SHP77 (cell line): ENCODE data around the gene ARHGAP15.

Source experiments
- DNase-seq, 2 experiments: peaks; one replicate each; lab custom pipeline; 2025; lab: John Stamatoyannopoulos, UW

ARHGAP15 gene

GRCh38 chr2:143482771-143483170 is 353.6 kb downstream of the ARHGAP15 start:
- DNase-seq = no peak

- no peak for DNase-seq
These were observed 357.8 kb downstream of the ARHGAP15 start for GRCh38 chr2:143486976-143487375.

- DNase-seq = no peak
These were observed 359.9 kb downstream of the ARHGAP15 start for GRCh38 chr2:143489145-143489544.

GRCh38 chr2:143491131-143491530 is 361.9 kb downstream of the ARHGAP15 start:
- DNase-seq = no peak

- DNase-seq = no peak
These were observed 364.1 kb downstream of the ARHGAP15 start for GRCh38 chr2:143493339-143493738.

GRCh38 chr2:143497726-143498125 is 368.5 kb downstream of the ARHGAP15 start:
- no peak for DNase-seq

GRCh38 chr2:143498496-143498895 is 369.3 kb downstream of the ARHGAP15 start:
- no peak for DNase-seq

- DNase-seq = no peak
These were observed 369.8 kb downstream of the ARHGAP15 start for GRCh38 chr2:143499061-143499460.

- DNase-seq = no peak
These were observed 372.0 kb downstream of the ARHGAP15 start for GRCh38 chr2:143501106-143501676.

GRCh38 chr2:143503280-143503679 is 374.1 kb downstream of the ARHGAP15 start:
- no peak for DNase-seq

GRCh38 chr2:143504397-143504796 is 375.2 kb downstream of the ARHGAP15 start:
- no peak for DNase-seq

- no peak for DNase-seq
These were observed 376.3 kb downstream of the ARHGAP15 start for GRCh38 chr2:143505542-143505941.

GRCh38 chr2:143513081-143513480 is 383.9 kb downstream of the ARHGAP15 start:
- DNase-seq = no peak

- DNase-seq = no peak
These were observed 385.2 kb downstream of the ARHGAP15 start for GRCh38 chr2:143514413-143514812.

- DNase-seq = no peak
These were observed 386.1 kb downstream of the ARHGAP15 start for GRCh38 chr2:143515318-143515717.

GRCh38 chr2:143519521-143519920 is 390.3 kb downstream of the ARHGAP15 start:
- no peak for DNase-seq

GRCh38 chr2:143521396-143521795 is 392.2 kb downstream of the ARHGAP15 start:
- DNase-seq = no peak

- DNase-seq = no peak
These were observed 393.5 kb downstream of the ARHGAP15 start for GRCh38 chr2:143522699-143523098.

GRCh38 chr2:143524119-143524553 is 394.9 kb downstream of the ARHGAP15 start:
- no peak for DNase-seq

GRCh38 chr2:143524559-143525401 is 395.6 kb downstream of the ARHGAP15 start:
- no peak for DNase-seq

GRCh38 chr2:143525402-143525860 is 396.2 kb downstream of the ARHGAP15 start:
- no peak for DNase-seq

GRCh38 chr2:143526498-143526897 is 397.3 kb downstream of the ARHGAP15 start:
- no peak for DNase-seq

GRCh38 chr2:143528021-143528420 is 398.8 kb downstream of the ARHGAP15 start:
- no peak for DNase-seq
